HG03378 (cell line): ENCODE data around the gene APOBEC3B.
A peak's percentile ranks its signal among the peaks of the same experiment; 100 is the strongest.
"Not testable (repeated sequence)": the region's sequence is repeated elsewhere in the genome, so short reads cannot be mapped to it uniquely, and the experiment has no call there.

Experiments used
- ATAC-seq: cut with Tn5 transposase; IDR thresholded peaks from one replicate; pipeline ENCODE4 v1.9.1; 2021; ENCODE audit warnings: mild to moderate bottlenecking, moderate library complexity; ENCODE audit not compliant: unreplicated experiment

APOBEC3B gene

GRCh38 chr22:38950527-38951295 lies 31.4 kb upstream of the APOBEC3B start:
- no peak for ATAC-seq

- ATAC-seq = no peak
These were observed 30.4 kb upstream of the APOBEC3B start for GRCh38 chr22:38951734-38952133.

GRCh38 chr22:38952281-38952993 lies 29.7 kb upstream of the APOBEC3B start:
- no peak for ATAC-seq

GRCh38 chr22:38953091-38953490 lies 29.1 kb upstream of the APOBEC3B start:
- no peak for ATAC-seq

- ATAC-seq = peak; percentile 46
These were observed 28.4 kb upstream of the APOBEC3B start for GRCh38 chr22:38953577-38954413.

- ATAC-seq = no peak
These were observed 27.6 kb upstream of the APOBEC3B start for GRCh38 chr22:38954414-38955043.

- no peak for ATAC-seq
These were observed 26.8 kb upstream of the APOBEC3B start for GRCh38 chr22:38955250-38955905.

GRCh38 chr22:38955926-38956325 lies 26.2 kb upstream of the APOBEC3B start:
- ATAC-seq = no peak

GRCh38 chr22:38956551-38956950 lies 25.6 kb upstream of the APOBEC3B start:
- ATAC-seq = no peak

GRCh38 chr22:38957046-38957770 lies 24.9 kb upstream of the APOBEC3B start, which contains the start of gene APOBEC3A:
TSS of gene APOBEC3A (plus strand) at chr22:38957609. CDS start at chr22:38957692, 83 bp downstream.
- ATAC-seq = no peak

GRCh38 chr22:38957808-38958650 lies 24.1 kb upstream of the APOBEC3B start:
- no peak for ATAC-seq

GRCh38 chr22:38958651-38958943 lies 23.6 kb upstream of the APOBEC3B start:
- not testable (repeated sequence) for ATAC-seq

- ATAC-seq = no peak
These were observed 22.6 kb upstream of the APOBEC3B start for GRCh38 chr22:38959590-38959989.

GRCh38 chr22:38960673-38961072 lies 21.5 kb upstream of the APOBEC3B start:
- not testable (repeated sequence) for ATAC-seq

GRCh38 chr22:38963291-38963738 lies 18.8 kb upstream of the APOBEC3B start:
- ATAC-seq = not testable (repeated sequence)

GRCh38 chr22:38963872-38964271 lies 18.3 kb upstream of the APOBEC3B start:
- no peak for ATAC-seq

- no peak for ATAC-seq
These were observed 17.8 kb upstream of the APOBEC3B start for GRCh38 chr22:38964306-38964705.

- ATAC-seq = no peak
These were observed 17.2 kb upstream of the APOBEC3B start for GRCh38 chr22:38964989-38965388.
